OCI-M1 (cell line): ENCODE data around the gene FDCSP.
"Not testable (repeated sequence)": the region's sequence is repeated elsewhere in the genome, so short reads cannot be mapped to it uniquely, and the experiment has no call there.

Source experiments
- DNase-seq: peaks from one replicate; lab custom pipeline; 2025; lab: John Stamatoyannopoulos, UW

Gene FDCSP

DNA sequence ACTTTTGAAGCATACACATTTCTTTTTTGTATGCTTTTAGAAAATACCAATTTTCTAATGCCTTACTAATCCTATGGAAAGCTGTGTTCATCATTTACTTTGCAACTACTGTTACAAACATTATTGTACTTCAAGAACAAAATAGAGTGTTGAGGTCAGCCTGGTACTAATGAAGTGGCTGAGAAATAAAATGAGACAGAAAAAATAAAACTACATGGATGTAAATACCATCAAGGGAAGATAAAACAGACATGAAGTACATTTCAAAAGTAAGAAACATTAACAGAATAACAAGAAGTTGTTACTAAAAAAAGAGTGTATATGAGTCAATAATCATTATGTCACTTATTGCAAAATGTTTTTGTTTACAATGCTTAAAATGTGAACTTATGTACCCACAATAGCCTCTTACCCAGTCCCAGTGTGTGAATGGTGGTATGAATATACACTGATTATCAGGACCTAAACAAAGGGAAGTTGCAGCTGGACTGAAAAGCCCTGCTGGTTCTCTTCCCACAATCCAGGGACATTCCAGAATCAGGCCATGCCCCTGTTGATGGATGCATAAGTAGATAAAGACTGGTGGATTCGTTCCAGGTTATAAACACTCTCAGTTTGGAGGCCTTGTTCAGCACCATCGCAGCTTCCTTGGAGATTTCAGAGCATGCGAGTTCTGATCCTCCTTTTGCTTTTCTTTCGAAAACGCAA, 14.1 kb downstream of the FDCSP start:
- DNase-seq, result no peak

GRCh38 chr4:70242297-70242696, 16.4 kb downstream of the FDCSP start, which contains the start of gene CSN3:
TSS of gene CSN3 (plus strand) at chr4:70242597. CDS start at chr4:70244820, 2,223 bp downstream.
- DNase-seq, result not testable (repeated sequence)

GRCh38 chr4:70243091-70243490, 17.2 kb downstream of the FDCSP start:
- no peak for DNase-seq

GRCh38 chr4:70251250-70251944, 25.5 kb downstream of the FDCSP start:
- DNase-seq, result no peak

- no peak for DNase-seq
Measured at GRCh38 chr4:70251945-70252277, 26.0 kb downstream of the FDCSP start.

DNA sequence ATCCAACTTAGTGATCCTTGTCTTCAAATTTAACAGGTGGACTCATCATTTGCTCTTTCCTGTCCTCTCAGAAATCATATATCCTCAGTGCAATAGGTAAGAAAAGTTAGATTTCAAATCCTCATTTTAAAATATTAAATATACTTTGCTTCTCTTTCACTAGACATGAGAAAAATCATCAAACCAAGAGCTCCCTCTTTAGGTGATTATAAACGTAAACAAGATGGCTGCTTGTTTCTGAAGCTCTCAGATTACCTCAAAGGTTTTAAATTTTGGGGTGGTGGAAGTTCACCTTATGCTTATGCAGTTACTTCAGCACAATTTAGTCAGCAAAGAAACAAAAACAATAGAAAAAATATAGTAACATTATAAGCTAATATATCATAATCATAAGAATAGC, 43.8 kb downstream of the FDCSP start:
- DNase-seq, result peak; percentile 46

- DNase-seq, result no peak
Measured at GRCh38 chr4:70277121-70277520, 51.2 kb downstream of the FDCSP start.

DNA sequence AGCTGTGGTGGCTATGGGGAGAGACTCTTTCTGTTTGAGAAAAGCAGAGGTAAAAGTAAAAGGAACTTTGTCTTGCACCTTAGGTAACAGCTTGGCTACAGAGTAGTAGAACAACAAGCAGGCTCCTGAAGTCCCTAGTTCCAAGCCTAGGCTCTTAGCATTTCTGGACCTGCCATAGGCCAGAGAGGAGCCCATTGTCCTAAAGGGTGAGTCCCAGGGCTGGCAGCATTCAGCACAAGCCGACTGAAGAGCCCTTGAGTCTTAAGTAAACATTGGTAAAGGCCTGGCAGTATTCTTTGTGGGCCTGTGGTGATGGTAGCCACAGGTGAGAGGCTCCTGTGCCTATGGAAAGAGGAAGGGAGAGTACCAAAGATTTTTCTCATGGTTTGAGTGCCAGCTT, 54.6 kb downstream of the FDCSP start:
- DNase-seq, result no peak
